GM19193 (cell line): Measurements from ENCODE around the gene NIBAN1.

Experiments
- POLR2A ChIP-seq: IDR thresholded peaks from 4 replicates; pipeline ENCODE4 v1.6.1; 2011; ENCODE audit not compliant: insufficient read depth, insufficient read length; ENCODE audit errors: extremely low read depth

The NIBAN1 gene

DNA sequence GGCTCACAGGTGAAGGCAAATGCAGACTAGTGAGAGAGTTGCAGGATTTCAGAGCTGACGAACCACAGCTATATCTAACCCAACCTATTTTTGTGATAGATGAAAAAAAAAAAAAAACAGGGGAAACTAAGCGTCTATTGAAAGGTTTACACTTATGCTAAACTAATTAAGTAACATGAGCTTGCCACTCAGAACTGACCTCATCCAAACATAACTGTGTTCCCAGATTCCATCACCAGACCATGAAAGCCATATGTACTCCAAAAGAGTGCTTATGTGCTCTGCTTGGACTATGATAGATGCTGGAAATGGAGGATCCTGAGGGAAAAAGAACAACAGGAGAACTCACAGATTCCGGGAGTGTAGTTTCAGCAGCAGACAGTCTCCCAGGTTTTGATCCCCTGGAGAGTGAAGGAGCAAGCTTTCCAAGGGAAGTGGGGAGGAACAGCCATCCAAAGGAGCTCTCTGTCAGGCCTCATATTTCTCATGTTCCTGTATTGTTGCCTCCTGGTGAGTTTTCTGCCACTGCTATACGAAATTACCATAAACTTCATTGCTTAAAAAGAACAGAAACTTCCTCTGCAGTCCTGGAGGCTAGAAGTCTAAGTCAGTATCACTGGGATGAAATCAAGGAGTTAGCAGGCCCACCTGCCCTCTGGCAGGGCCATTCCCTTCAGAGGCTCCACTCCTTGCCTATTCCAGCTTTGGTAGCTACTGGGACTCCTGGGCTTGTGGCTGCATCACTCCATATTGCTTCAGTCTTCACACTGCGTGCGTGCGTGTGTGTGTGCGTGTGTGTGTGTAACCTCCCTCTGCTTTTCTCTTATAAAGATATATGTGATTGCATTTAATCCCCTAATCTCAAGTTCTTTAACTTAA, 38.1 kb downstream of the NIBAN1 start:
- no peak for TF ChIP-seq POLR2A

DNA sequence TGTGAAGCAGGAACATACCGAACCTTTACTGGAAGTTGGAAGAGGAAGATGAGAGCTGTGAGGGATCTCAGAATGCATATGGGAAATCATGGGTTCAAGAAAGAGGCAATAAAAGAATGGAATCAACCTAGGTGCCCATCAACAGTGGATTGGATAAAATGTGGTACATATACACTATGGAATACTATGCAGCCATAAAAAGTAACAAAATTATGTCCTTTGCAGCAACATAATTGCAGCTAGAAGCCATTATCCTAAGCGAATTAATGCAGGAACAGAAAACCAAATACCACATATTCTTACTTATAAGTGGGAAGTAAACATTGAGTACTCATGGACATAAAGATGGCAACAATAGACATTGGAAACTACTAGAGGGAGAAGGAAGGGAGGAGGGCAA, 40.4 kb downstream of the NIBAN1 start:
- TF ChIP-seq POLR2A, result no peak

DNA sequence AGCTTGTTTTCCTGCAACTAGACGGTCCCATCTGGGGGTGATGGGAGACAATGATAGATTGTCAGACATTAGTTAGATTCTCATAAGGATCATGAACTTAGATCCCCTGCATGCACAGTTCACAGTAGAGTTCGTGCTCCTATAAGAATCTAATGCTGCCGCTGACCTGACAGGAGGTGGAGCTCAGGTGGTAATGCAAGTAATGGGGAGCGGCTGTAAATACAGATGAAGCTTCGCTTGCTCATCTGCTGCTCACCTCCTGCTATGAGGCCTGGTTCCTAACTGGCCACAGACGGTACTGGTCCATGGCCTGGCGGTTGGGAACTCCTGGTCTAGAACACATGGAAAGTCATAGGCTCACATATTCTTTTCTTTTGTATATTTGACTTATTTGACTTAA, 42.0 kb downstream of the NIBAN1 start:
- no peak for TF ChIP-seq POLR2A

DNA sequence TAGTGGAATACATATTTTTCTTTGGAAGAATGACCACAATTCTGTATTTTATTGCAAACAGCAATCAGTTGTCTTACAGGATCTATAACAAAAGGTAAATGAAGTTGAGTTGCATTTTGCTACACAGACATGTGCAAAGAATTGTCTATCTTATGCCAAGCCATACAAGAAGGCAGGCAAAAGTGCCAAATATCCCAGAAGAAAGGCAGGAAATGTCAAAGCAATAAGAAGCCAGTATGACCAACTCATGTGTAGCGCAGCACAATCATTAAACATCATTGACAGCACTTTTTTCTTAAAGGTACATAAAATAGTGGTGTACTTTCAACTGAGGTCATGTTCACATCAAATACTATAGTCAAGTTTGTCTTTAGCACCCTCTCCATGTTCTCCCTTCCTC, 42.7 kb downstream of the NIBAN1 start:
- no peak for TF ChIP-seq POLR2A

DNA sequence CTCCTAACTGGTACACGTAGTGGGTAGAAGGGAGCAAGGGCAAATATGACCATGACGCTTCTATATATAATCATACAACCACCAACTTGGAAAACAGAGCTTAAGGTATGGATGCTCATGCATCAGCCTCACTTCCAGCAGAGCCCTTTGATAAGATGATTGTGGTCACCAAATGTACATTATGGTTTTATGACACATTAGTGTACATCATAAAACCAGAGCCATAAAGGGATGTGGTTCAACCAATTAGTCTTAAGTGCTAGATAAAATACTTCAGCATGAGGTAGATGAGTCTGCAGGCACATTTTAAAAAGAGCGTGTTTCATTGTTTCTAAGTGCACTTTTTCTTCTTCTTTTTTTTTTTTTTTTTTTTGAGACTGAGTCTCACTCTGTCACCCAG, 43.7 kb downstream of the NIBAN1 start:
- no peak for TF ChIP-seq POLR2A

DNA sequence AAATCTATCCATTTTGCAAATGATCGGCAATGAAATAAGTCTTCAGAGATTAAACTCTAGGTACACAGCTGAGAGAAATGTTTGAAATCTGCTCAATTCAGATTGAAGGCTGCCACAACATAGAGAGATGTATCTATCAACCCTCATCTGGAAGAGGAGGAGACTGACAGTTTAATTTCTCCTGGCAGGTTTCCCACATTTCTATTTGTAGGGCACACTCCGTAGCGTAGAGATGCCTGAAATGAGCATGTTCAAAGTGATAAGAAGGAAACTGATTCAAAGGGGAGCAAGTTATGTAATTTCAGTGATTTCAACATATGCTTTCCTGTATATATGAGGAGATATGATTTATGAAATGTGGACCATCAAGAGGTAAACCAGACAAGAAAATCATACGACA, 44.1 kb downstream of the NIBAN1 start:
- TF ChIP-seq POLR2A, result no peak

DNA sequence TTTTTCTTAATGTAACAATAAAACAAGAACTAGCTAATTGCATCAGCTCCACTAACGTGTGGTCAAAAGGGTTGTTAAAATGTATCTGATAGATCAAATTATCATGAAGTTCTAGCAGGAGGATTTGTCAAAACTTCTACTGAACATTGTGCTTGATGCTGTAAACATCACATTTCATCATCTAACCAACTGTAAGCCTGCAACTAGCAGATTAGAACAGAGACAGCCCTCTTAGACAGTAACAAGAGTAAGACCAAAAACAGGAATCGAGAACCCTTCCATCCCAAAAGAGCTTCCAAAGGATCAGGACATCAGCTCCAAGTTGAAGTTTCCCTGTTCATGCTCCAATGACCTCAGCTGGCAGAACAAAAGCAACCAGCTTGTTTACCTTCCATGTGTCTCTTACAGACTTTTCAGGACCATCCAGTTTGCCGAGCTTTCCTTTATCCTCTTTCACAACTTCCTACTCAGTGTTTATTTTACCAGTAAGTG, 44.6 kb downstream of the NIBAN1 start:
- no peak for TF ChIP-seq POLR2A

DNA sequence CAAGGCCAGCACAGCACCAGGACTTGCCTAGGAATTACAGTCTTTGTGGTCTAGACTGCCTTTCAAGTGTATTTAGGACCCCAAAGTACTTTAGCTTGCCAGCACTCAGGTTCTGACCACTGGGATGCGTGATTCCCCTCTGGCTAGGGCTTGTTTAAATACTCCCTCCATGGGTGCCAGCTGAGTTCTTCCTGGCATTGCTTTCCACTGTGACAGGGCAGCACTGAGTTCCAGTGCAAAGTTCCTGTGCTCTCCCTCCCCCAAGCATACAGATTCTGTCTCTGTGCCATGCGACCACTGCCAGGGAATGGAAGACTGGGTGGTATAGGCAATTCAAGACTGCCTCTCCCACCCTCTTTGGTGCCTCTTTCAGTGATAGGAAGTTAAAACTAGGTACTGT, 45.9 kb downstream of the NIBAN1 start:
- no peak for TF ChIP-seq POLR2A
